Measurements from ENCODE around the gene HIVEP3.

DNA sequence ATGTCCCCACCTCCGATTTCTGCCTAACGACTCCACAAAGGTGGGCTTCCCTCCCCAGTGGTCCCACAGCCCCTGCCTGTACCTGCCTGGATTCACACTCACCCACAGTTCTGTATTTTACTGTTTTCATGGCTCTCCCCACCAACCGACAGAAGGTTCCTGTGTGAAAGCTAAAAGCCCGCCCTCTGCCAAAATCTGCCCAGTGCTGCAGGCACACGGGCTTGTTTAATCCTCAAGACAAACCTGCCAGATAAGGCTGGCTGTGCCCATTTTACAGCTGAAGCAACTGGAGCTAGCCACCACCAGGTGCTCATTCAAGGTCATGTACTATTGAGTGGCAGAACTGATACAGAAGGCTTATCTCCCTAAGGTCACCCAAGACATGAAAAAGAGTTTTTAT is 114.5 kb downstream of the HIVEP3 start:
- TF ChIP-seq, protein P1, sequence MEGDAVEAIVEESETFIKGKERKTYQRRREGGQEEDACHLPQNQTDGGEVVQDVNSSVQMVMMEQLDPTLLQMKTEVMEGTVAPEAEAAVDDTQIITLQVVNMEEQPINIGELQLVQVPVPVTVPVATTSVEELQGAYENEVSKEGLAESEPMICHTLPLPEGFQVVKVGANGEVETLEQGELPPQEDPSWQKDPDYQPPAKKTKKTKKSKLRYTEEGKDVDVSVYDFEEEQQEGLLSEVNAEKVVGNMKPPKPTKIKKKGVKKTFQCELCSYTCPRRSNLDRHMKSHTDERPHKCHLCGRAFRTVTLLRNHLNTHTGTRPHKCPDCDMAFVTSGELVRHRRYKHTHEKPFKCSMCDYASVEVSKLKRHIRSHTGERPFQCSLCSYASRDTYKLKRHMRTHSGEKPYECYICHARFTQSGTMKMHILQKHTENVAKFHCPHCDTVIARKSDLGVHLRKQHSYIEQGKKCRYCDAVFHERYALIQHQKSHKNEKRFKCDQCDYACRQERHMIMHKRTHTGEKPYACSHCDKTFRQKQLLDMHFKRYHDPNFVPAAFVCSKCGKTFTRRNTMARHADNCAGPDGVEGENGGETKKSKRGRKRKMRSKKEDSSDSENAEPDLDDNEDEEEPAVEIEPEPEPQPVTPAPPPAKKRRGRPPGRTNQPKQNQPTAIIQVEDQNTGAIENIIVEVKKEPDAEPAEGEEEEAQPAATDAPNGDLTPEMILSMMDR (IDR thresholded peaks at IDR 0.05; ENCODE audit: borderline replicate concordance, extremely low read depth, low read length, poor library complexity, severe bottlenecking) = no peak
- no peak for TF ChIP-seq EZH2 (IDR thresholded peaks at IDR 0.05; ENCODE audit: borderline replicate concordance, low read depth, low read length, severe bottlenecking)

Data from DND-41 (cell line).